Measurements from ENCODE around the gene ZDHHC1.

Gene ZDHHC1

GRCh38 chr16:67441907-67442306 lies 25.6 kb upstream of the ZDHHC1 start:
- H3K4me2 ChIP-seq = no peak overlapping the region
- no peaks in the 10 kb centered on the region for H3K36me3 ChIP-seq (ENCODE audit: insufficient read depth)
- H2AFZ ChIP-seq (ENCODE audit: low read depth) = no peak overlapping the region

GRCh38 chr16:67441271-67441753 lies 25.0 kb upstream of the ZDHHC1 start:
- TF ChIP-seq CTCF (conservative IDR thresholded peaks at IDR 0.05; ENCODE audit: low read depth, low read length) = no peak
- Histone ChIP-seq H3K27me3 (ENCODE audit: insufficient read depth, low read depth) (no peaks in the 10 kb centered on the region), H4K20me1 (ENCODE audit: insufficient read depth) (no peaks in the 10 kb centered on the region), H3K79me2 (ENCODE audit: insufficient read depth, low read depth) (no peaks in the 10 kb centered on the region), H3K36me3 (ENCODE audit: insufficient read depth) (no peaks in the 10 kb centered on the region), H3K4me1 (ENCODE audit: low read depth, poor library complexity, severe bottlenecking) (peaks cover 9% of the 10 kb centered on the region), H2AFZ (ENCODE audit: low read depth) (no peak overlapping the region), H3K4me2 (no peak overlapping the region), H3K4me3 (IDR thresholded peaks at IDR 0.05; ENCODE audit: insufficient read depth, low read depth, low read length) (no peak overlapping the region), H3K27ac (no peak overlapping the region), H3K9ac (no peak overlapping the region)

More at GRCh38 chr16:67441907-67442306, 25.6 kb upstream of the ZDHHC1 start:
- Histone ChIP-seq H3K79me2 (ENCODE audit: insufficient read depth, low read depth) (no peaks in the 10 kb centered on the region), H3K27ac (no peak overlapping the region), H3K4me1 (ENCODE audit: low read depth, poor library complexity, severe bottlenecking) (peaks cover 9% of the 10 kb centered on the region), H3K9ac (no peak overlapping the region), H3K27me3 (ENCODE audit: insufficient read depth, low read depth) (no peaks in the 10 kb centered on the region), H3K4me3 (IDR thresholded peaks at IDR 0.05; ENCODE audit: insufficient read depth, low read depth, low read length) (no peak overlapping the region), H4K20me1 (ENCODE audit: insufficient read depth) (no peaks in the 10 kb centered on the region)
- TF ChIP-seq CTCF (conservative IDR thresholded peaks at IDR 0.05; ENCODE audit: low read depth, low read length) = no peak

GRCh38 chr16:67438824-67439393 lies 22.6 kb upstream of the ZDHHC1 start:
- no peak overlapping the region for H3K27ac ChIP-seq
- no peaks in the 10 kb centered on the region for H3K79me2 ChIP-seq (ENCODE audit: insufficient read depth, low read depth)
- no peaks in the 10 kb centered on the region for H3K36me3 ChIP-seq (ENCODE audit: insufficient read depth)
- H3K4me3 ChIP-seq (IDR thresholded peaks at IDR 0.05; ENCODE audit: insufficient read depth, low read depth, low read length) = no peak overlapping the region
- H3K4me2 ChIP-seq = no peak overlapping the region
- TF ChIP-seq CTCF (conservative IDR thresholded peaks at IDR 0.05; ENCODE audit: low read depth, low read length) = no peak
- peaks cover 9% of the 10 kb centered on the region for H3K4me1 ChIP-seq (ENCODE audit: low read depth, poor library complexity, severe bottlenecking)
- no peaks in the 10 kb centered on the region for H3K27me3 ChIP-seq (ENCODE audit: insufficient read depth, low read depth)
- H3K9ac ChIP-seq = no peak overlapping the region
- no peak overlapping the region for H2AFZ ChIP-seq (ENCODE audit: low read depth)
- no peaks in the 10 kb centered on the region for H4K20me1 ChIP-seq (ENCODE audit: insufficient read depth)

- Histone ChIP-seq H3K27me3 (ENCODE audit: insufficient read depth, low read depth) (no peaks in the 10 kb centered on the region), H3K4me2 (no peak overlapping the region), H3K79me2 (ENCODE audit: insufficient read depth, low read depth) (no peaks in the 10 kb centered on the region), H4K20me1 (ENCODE audit: insufficient read depth) (no peaks in the 10 kb centered on the region), H3K36me3 (ENCODE audit: insufficient read depth) (no peaks in the 10 kb centered on the region), H2AFZ (ENCODE audit: low read depth) (no peak overlapping the region), H3K9ac (no peak overlapping the region), H3K27ac (no peak overlapping the region), H3K4me3 (IDR thresholded peaks at IDR 0.05; ENCODE audit: insufficient read depth, low read depth, low read length) (no peak overlapping the region), H3K4me1 (ENCODE audit: low read depth, poor library complexity, severe bottlenecking) (peaks cover 9% of the 10 kb centered on the region)
- TF ChIP-seq CTCF (conservative IDR thresholded peaks at IDR 0.05; ENCODE audit: low read depth, low read length) = no peak
These were observed 22.0 kb upstream of the ZDHHC1 start for GRCh38 chr16:67438098-67438791.
